ENCODE data around the gene OXNAD1. TPM values are rescaled to one million over a fixed set of nuclear protein-coding genes. Genes with fewer than 3 reads are reported as not detected.
A peak's percentile ranks its signal among the peaks of the same experiment; 100 is the strongest.

Gene OXNAD1
- total RNA-seq, 1 donor from 2014 or later: 26.6 TPM

- Histone ChIP-seq H3K4me1 (ENCODE audit: control insufficient read depth in 3 of 3, insufficient read depth in 3 of 3, low read length in 3 of 3) (peaks cover 13 to 38% (median 28%) of the 10 kb centered on the region in 3 donors), H3K27me3 (ENCODE audit: control insufficient read depth in 3 of 3, insufficient read depth in 3 of 3, low read length in 3 of 3) (no peaks in the 10 kb centered on the region), H3K36me3 (ENCODE audit: control insufficient read depth in 3 of 3, insufficient read depth in 3 of 3, low read length in 3 of 3) (peaks cover 2 to 8% (median 5%) of the 10 kb centered on the region in 3 donors), H3K27ac (ENCODE audit: low read depth, low read length) (no peak overlapping the region), H3K9ac (ENCODE audit: low read depth in 1 of 3, low read length in 3 of 3) (peak overlapping the region in 1 of 3 donors; percentile 40), H3K9me3 (ENCODE audit: control insufficient read depth in 3 of 3, low read length in 3 of 3) (no peaks in the 10 kb centered on the region), H3K4me3 (ENCODE audit: low read length in 3 of 3) (no peak overlapping the region)
These were observed 10.1 kb upstream of the OXNAD1 start for GRCh38 chr3:16254916-16255315.

GRCh38 chr3:16255326-16255725 lies 9.7 kb upstream of the OXNAD1 start:
- no peaks in the 10 kb centered on the region for H3K27me3 ChIP-seq (ENCODE audit: control insufficient read depth in 3 of 3, insufficient read depth in 3 of 3, low read length in 3 of 3)
- H3K4me1 ChIP-seq (ENCODE audit: control insufficient read depth in 3 of 3, insufficient read depth in 3 of 3, low read length in 3 of 3): peaks cover 13 to 38% (median 28%) of the 10 kb centered on the region in 3 donors
- H3K9ac ChIP-seq (ENCODE audit: low read depth in 1 of 3, low read length in 3 of 3): peak overlapping the region in 1 of 3 donors; percentile 40
- H3K4me3 ChIP-seq (ENCODE audit: low read length in 3 of 3): no peak overlapping the region
- no peak overlapping the region for H3K27ac ChIP-seq (ENCODE audit: low read depth, low read length)
- H3K9me3 ChIP-seq (ENCODE audit: control insufficient read depth in 3 of 3, low read length in 3 of 3): no peaks in the 10 kb centered on the region
- H3K36me3 ChIP-seq (ENCODE audit: control insufficient read depth in 3 of 3, insufficient read depth in 3 of 3, low read length in 3 of 3): peaks cover 2 to 11% (median 6%) of the 10 kb centered on the region in 3 donors

GRCh38 chr3:16255726-16256125 lies 9.3 kb upstream of the OXNAD1 start:
- H3K27ac ChIP-seq (ENCODE audit: low read depth, low read length): no peak overlapping the region
- H3K4me1 ChIP-seq (ENCODE audit: control insufficient read depth in 3 of 3, insufficient read depth in 3 of 3, low read length in 3 of 3): peaks cover 13 to 38% (median 28%) of the 10 kb centered on the region in 3 donors
- H3K27me3 ChIP-seq (ENCODE audit: control insufficient read depth in 3 of 3, insufficient read depth in 3 of 3, low read length in 3 of 3): no peaks in the 10 kb centered on the region
- no peak overlapping the region for H3K4me3 ChIP-seq (ENCODE audit: low read length in 3 of 3)
- no peak overlapping the region for H3K9ac ChIP-seq (ENCODE audit: low read depth in 1 of 3, low read length in 3 of 3)
- H3K9me3 ChIP-seq (ENCODE audit: control insufficient read depth in 3 of 3, low read length in 3 of 3): no peaks in the 10 kb centered on the region
- peaks cover 2 to 15% (median 6%) of the 10 kb centered on the region in 3 donors for H3K36me3 ChIP-seq (ENCODE audit: control insufficient read depth in 3 of 3, insufficient read depth in 3 of 3, low read length in 3 of 3)

GRCh38 chr3:16257309-16257708 lies 7.7 kb upstream of the OXNAD1 start:
- no peak overlapping the region for H3K27ac ChIP-seq (ENCODE audit: low read depth, low read length)
- H3K4me3 ChIP-seq (ENCODE audit: low read length in 3 of 3): no peak overlapping the region
- H3K9ac ChIP-seq (ENCODE audit: low read depth in 1 of 3, low read length in 3 of 3): no peak overlapping the region
- H3K4me1 ChIP-seq (ENCODE audit: control insufficient read depth in 3 of 3, insufficient read depth in 3 of 3, low read length in 3 of 3): peaks cover 13 to 38% (median 30%) of the 10 kb centered on the region in 3 donors
- no peaks in the 10 kb centered on the region for H3K27me3 ChIP-seq (ENCODE audit: control insufficient read depth in 3 of 3, insufficient read depth in 3 of 3, low read length in 3 of 3)
- no peaks in the 10 kb centered on the region for H3K9me3 ChIP-seq (ENCODE audit: control insufficient read depth in 3 of 3, low read length in 3 of 3)
- peaks cover 2 to 22% (median 6%) of the 10 kb centered on the region in 3 donors for H3K36me3 ChIP-seq (ENCODE audit: control insufficient read depth in 3 of 3, insufficient read depth in 3 of 3, low read length in 3 of 3)

- no peaks in the 10 kb centered on the region for H3K27me3 ChIP-seq (ENCODE audit: control insufficient read depth in 3 of 3, insufficient read depth in 3 of 3, low read length in 3 of 3)
- H3K4me1 ChIP-seq (ENCODE audit: control insufficient read depth in 3 of 3, insufficient read depth in 3 of 3, low read length in 3 of 3): peaks cover 16 to 36% (median 35%) of the 10 kb centered on the region in 3 donors
- H3K9me3 ChIP-seq (ENCODE audit: control insufficient read depth in 3 of 3, low read length in 3 of 3): no peaks in the 10 kb centered on the region
- peak overlapping the region in 2 of 3 donors; percentile 14 to 58 for H3K9ac ChIP-seq (ENCODE audit: low read depth in 1 of 3, low read length in 3 of 3)
- peaks cover 2 to 22% (median 6%) of the 10 kb centered on the region in 3 donors for H3K36me3 ChIP-seq (ENCODE audit: control insufficient read depth in 3 of 3, insufficient read depth in 3 of 3, low read length in 3 of 3)
- H3K27ac ChIP-seq (ENCODE audit: low read depth, low read length): peak overlapping the region; percentile 59
- no peak overlapping the region for H3K4me3 ChIP-seq (ENCODE audit: low read length in 3 of 3)
These were observed 6.8 kb upstream of the OXNAD1 start for GRCh38 chr3:16258177-16258576.

- H3K4me3 ChIP-seq (ENCODE audit: low read length in 3 of 3): no peak overlapping the region
- H3K9me3 ChIP-seq (ENCODE audit: control insufficient read depth in 3 of 3, low read length in 3 of 3): no peaks in the 10 kb centered on the region
- H3K4me1 ChIP-seq (ENCODE audit: control insufficient read depth in 3 of 3, insufficient read depth in 3 of 3, low read length in 3 of 3): peaks cover 15 to 32% (median 31%) of the 10 kb centered on the region in 3 donors
- H3K9ac ChIP-seq (ENCODE audit: low read depth in 1 of 3, low read length in 3 of 3): no peak overlapping the region
- H3K36me3 ChIP-seq (ENCODE audit: control insufficient read depth in 3 of 3, insufficient read depth in 3 of 3, low read length in 3 of 3): peaks cover 2 to 22% (median 6%) of the 10 kb centered on the region in 3 donors
- H3K27me3 ChIP-seq (ENCODE audit: control insufficient read depth in 3 of 3, insufficient read depth in 3 of 3, low read length in 3 of 3): no peaks in the 10 kb centered on the region
- peak overlapping the region; percentile 59 for H3K27ac ChIP-seq (ENCODE audit: low read depth, low read length)
These were observed 6.1 kb upstream of the OXNAD1 start for GRCh38 chr3:16258866-16259265.

- peaks cover 14 to 25% (median 21%) of the 10 kb centered on the region in 3 donors for H3K4me1 ChIP-seq (ENCODE audit: control insufficient read depth in 3 of 3, insufficient read depth in 3 of 3, low read length in 3 of 3)
- no peaks in the 10 kb centered on the region for H3K9me3 ChIP-seq (ENCODE audit: control insufficient read depth in 3 of 3, low read length in 3 of 3)
- H3K9ac ChIP-seq (ENCODE audit: low read depth in 1 of 3, low read length in 3 of 3): no peak overlapping the region
- H3K27ac ChIP-seq (ENCODE audit: low read depth, low read length): no peak overlapping the region
- H3K27me3 ChIP-seq (ENCODE audit: control insufficient read depth in 3 of 3, insufficient read depth in 3 of 3, low read length in 3 of 3): no peaks in the 10 kb centered on the region
- no peak overlapping the region for H3K4me3 ChIP-seq (ENCODE audit: low read length in 3 of 3)
- H3K36me3 ChIP-seq (ENCODE audit: control insufficient read depth in 3 of 3, insufficient read depth in 3 of 3, low read length in 3 of 3): peaks cover 2 to 22% (median 6%) of the 10 kb centered on the region in 3 donors
These were observed 5.0 kb upstream of the OXNAD1 start for GRCh38 chr3:16260046-16260445.

- H3K27ac ChIP-seq (ENCODE audit: low read depth, low read length): no peak overlapping the region
- H3K9ac ChIP-seq (ENCODE audit: low read depth in 1 of 3, low read length in 3 of 3): no peak overlapping the region
- H3K36me3 ChIP-seq (ENCODE audit: control insufficient read depth in 3 of 3, insufficient read depth in 3 of 3, low read length in 3 of 3): peaks cover 2 to 22% (median 6%) of the 10 kb centered on the region in 3 donors
- H3K4me1 ChIP-seq (ENCODE audit: control insufficient read depth in 3 of 3, insufficient read depth in 3 of 3, low read length in 3 of 3): peaks cover 31 to 34% (median 34%) of the 10 kb centered on the region in 3 donors
- H3K27me3 ChIP-seq (ENCODE audit: control insufficient read depth in 3 of 3, insufficient read depth in 3 of 3, low read length in 3 of 3): no peaks in the 10 kb centered on the region
- H3K4me3 ChIP-seq (ENCODE audit: low read length in 3 of 3): no peak overlapping the region
- no peaks in the 10 kb centered on the region for H3K9me3 ChIP-seq (ENCODE audit: control insufficient read depth in 3 of 3, low read length in 3 of 3)
These were observed 2.8 kb upstream of the OXNAD1 start for GRCh38 chr3:16262174-16262573.

- peak overlapping the region; percentile 86 to 95 (median 90) for H3K9ac ChIP-seq (ENCODE audit: low read depth in 1 of 3, low read length in 3 of 3)
- no peaks in the 10 kb centered on the region for H3K27me3 ChIP-seq (ENCODE audit: control insufficient read depth in 3 of 3, insufficient read depth in 3 of 3, low read length in 3 of 3)
- H3K27ac ChIP-seq (ENCODE audit: low read depth, low read length): peak overlapping the region; percentile 85
- H3K9me3 ChIP-seq (ENCODE audit: control insufficient read depth in 3 of 3, low read length in 3 of 3): no peaks in the 10 kb centered on the region
- peaks cover 30 to 38% (median 35%) of the 10 kb centered on the region in 3 donors for H3K4me1 ChIP-seq (ENCODE audit: control insufficient read depth in 3 of 3, insufficient read depth in 3 of 3, low read length in 3 of 3)
- H3K36me3 ChIP-seq (ENCODE audit: control insufficient read depth in 3 of 3, insufficient read depth in 3 of 3, low read length in 3 of 3): peaks cover 0 to 19% (median 6%) of the 10 kb centered on the region in 3 donors
- H3K4me3 ChIP-seq (ENCODE audit: low read length in 3 of 3): peak overlapping the region; percentile 88 to 99 (median 93)
These were observed 771 bp upstream of the OXNAD1 start for GRCh38 chr3:16264174-16264707.

- Histone ChIP-seq H3K4me1 (ENCODE audit: control insufficient read depth in 3 of 3, insufficient read depth in 3 of 3, low read length in 3 of 3) (peaks cover 30 to 38% (median 35%) of the 10 kb centered on the region in 3 donors), H3K9me3 (ENCODE audit: control insufficient read depth in 3 of 3, low read length in 3 of 3) (no peaks in the 10 kb centered on the region), H3K27ac (ENCODE audit: low read depth, low read length) (peak overlapping the region; percentile 85), H3K27me3 (ENCODE audit: control insufficient read depth in 3 of 3, insufficient read depth in 3 of 3, low read length in 3 of 3) (no peaks in the 10 kb centered on the region), H3K9ac (ENCODE audit: low read depth in 1 of 3, low read length in 3 of 3) (peak overlapping the region; percentile 92 to 98 (median 97)), H3K36me3 (ENCODE audit: control insufficient read depth in 3 of 3, insufficient read depth in 3 of 3, low read length in 3 of 3) (peaks cover 0 to 19% (median 6%) of the 10 kb centered on the region in 3 donors), H3K4me3 (ENCODE audit: low read length in 3 of 3) (peak overlapping the region; percentile 88 to 99 (median 92))
These were observed 409 bp downstream of the OXNAD1 start for GRCh38 chr3:16265455-16265786.
